Measurements from ENCODE around the gene TNNI2.
"Not testable (repeated sequence)": the region's sequence is repeated elsewhere in the genome, so short reads cannot be mapped to it uniquely, and the experiment has no call there.

GRCh38 chr11:1886551-1886950, 47.8 kb downstream of the TNNI2 start:
- not testable (repeated sequence) for TF ChIP-seq EZH2 (IDR thresholded peaks at IDR 0.05; ENCODE audit: borderline replicate concordance, insufficient read depth, low read depth, low read length, poor library complexity, severe bottlenecking); CTCF (IDR thresholded peaks at IDR 0.05)
